Upper lobe of left lung (tissue), 6 donors: Measurements from ENCODE around the gene EXOC4. TPM values are rescaled to one million over a fixed set of nuclear protein-coding genes. Genes with fewer than 3 reads are reported as not detected.

Experiments used
- ATAC-seq, 2 donors: fragments of 200-7000 bp; cut with Tn5 transposase; one replicate each; pipeline ENCODE4 v1.9.1; 2022; ENCODE audit warnings: mild to moderate bottlenecking in 2 of 2, moderate library complexity in 2 of 2; ENCODE audit not compliant: low FRiP score in 2 of 2
- DNase-seq, 2 donors: peaks; one replicate each; pipeline ENCODE4 v3.0.0-alpha.2; 2019 to 2020
- H3K27ac ChIP-seq, 4 donors: fragments of 200-600 bp; sonication (generic); one replicate each; pipeline ENCODE4 v1.5.1; 2016 to 2019
- H3K27me3 ChIP-seq, 4 donors: fragments of 200-600 bp; sonication (generic); one replicate each; pipeline ENCODE4 v1.5.1; 2017 to 2019
- H3K36me3 ChIP-seq, 4 donors: fragments of 200-600 bp; sonication (generic); one replicate each; pipeline ENCODE4 v1.5.1; 2016 to 2019
- H3K4me1 ChIP-seq, 4 donors: fragments of 200-600 bp; sonication (generic); one replicate each; pipeline ENCODE4 v1.5.1; 2018 to 2019
- H3K4me3 ChIP-seq, 4 donors: fragments of 200-600 bp; sonication (generic); one replicate each; pipeline ENCODE4 v1.5.1; 2017 to 2019; ENCODE audit warnings: mild to moderate bottlenecking in 2 of 4, moderate library complexity in 1 of 4
- H3K9me3 ChIP-seq, 4 donors: fragments of 200-600 bp; sonication (generic); one replicate each; pipeline ENCODE4 v1.5.1; 2018 to 2019
- CTCF ChIP-seq, 6 experiments: fragments of 450-650 bp in 4 of 6; fragments of 200-600 bp in 2 of 6; sonication (generic) in 2 of 6; IDR thresholded peaks; one replicate each; pipeline ENCODE4 v1.5.1; 2016 to 2019; ENCODE audit warnings: antibody characterized with exemption in 6 of 6
- EP300 ChIP-seq, 4 donors: sonication (generic); formaldehyde crosslinking; IDR thresholded peaks; one replicate each; pipeline ENCODE4 v1.5.1; 2017; ENCODE audit warnings: antibody characterized with exemption in 4 of 4, control low read depth in 2 of 4
- POLR2A ChIP-seq, 4 donors: fragments of 450-650 bp; IDR thresholded peaks; one replicate each; pipeline ENCODE4 v1.5.1; 2016 to 2017; ENCODE audit warnings: antibody characterized with exemption in 4 of 4, mild to moderate bottlenecking in 2 of 4
- POLR2AphosphoS5 ChIP-seq, 2 donors: sonication (generic); formaldehyde crosslinking; IDR thresholded peaks; one replicate each; pipeline ENCODE4 v1.5.1; 2017; ENCODE audit warnings: antibody characterized with exemption in 2 of 2
- WGBS, 2 donors: methylation state at CpG; one replicate each; pipeline ENCODE4 v1.1.5; 2017 to 2018; 5-methylcytosine and 5-hydroxymethylcytosine counted together
- total RNA-seq, 6 donors: library from RNA; depleted of rRNA in 4 of 6; stranded (reverse); fragments of >200 nt in 4 of 6; gene quantifications; one replicate each; pipeline versions ENCODE4 v1.1.0 to v1.2.1, GENCODE V29; 2016 to 2021
- donor health status: DM: no; HTN: no; CAD: no; lungs with moderate emphysema.
- donor health status: DM: no; HTN: yes; CAD: no; lungs with severe emphysema.

The EXOC4 gene
- total RNA-seq, 6 donors from 2014 or later: 56.3 to 325 (median 99.4) TPM

- H3K36me3 ChIP-seq: no peaks in the 10 kb centered on the region
- ATAC-seq: no peak
- 92 to 99% methylated on average over 5 of the region's 5 CpGs for WGBS, 2 donors
Observed at GRCh38 chr7:133511708-133512107, 258.8 kb downstream of the EXOC4 start.

GRCh38 chr7:133512560-133512959 lies 259.7 kb downstream of the EXOC4 start:
- ATAC-seq (peak in 1 of 2 donors; percentile 87), DNase-seq (peak in 1 of 2 donors; percentile 9)
- TF ChIP-seq POLR2AphosphoS5 (IDR thresholded peaks at IDR 0.05) (no peak), CTCF (IDR thresholded peaks at IDR 0.05) (no peak), POLR2A (IDR thresholded peaks at IDR 0.05) (no peak), EP300 (IDR thresholded peaks at IDR 0.05) (no peak)
- H3K9me3 ChIP-seq: no peaks in the 10 kb centered on the region
- H3K4me3 ChIP-seq: no peak overlapping the region
- WGBS, 2 donors: 98% methylated on average over 11 of the region's 11 CpGs
- H3K4me1 ChIP-seq: no peaks in the 10 kb centered on the region
- H3K27ac ChIP-seq: no peak overlapping the region
- no peaks in the 10 kb centered on the region for H3K36me3 ChIP-seq
- H3K27me3 ChIP-seq: no peaks in the 10 kb centered on the region

More at GRCh38 chr7:133511708-133512107, 258.8 kb downstream of the EXOC4 start:
- H3K4me3 ChIP-seq: no peak overlapping the region
- no peaks in the 10 kb centered on the region for H3K27me3 ChIP-seq
- no peaks in the 10 kb centered on the region for H3K4me1 ChIP-seq
- no peak overlapping the region for H3K27ac ChIP-seq
- DNase-seq: no peak
- TF ChIP-seq POLR2A (IDR thresholded peaks at IDR 0.05) (no peak), EP300 (IDR thresholded peaks at IDR 0.05) (no peak), CTCF (IDR thresholded peaks at IDR 0.05) (no peak), POLR2AphosphoS5 (IDR thresholded peaks at IDR 0.05) (no peak)
- no peaks in the 10 kb centered on the region for H3K9me3 ChIP-seq

- no peaks in the 10 kb centered on the region for H3K4me1 ChIP-seq
- 96 to 97% methylated on average over 2 of the region's 2 CpGs for WGBS, 2 donors
- H3K36me3 ChIP-seq: no peaks in the 10 kb centered on the region
- TF ChIP-seq POLR2AphosphoS5 (IDR thresholded peaks at IDR 0.05) (no peak), EP300 (IDR thresholded peaks at IDR 0.05) (no peak), POLR2A (IDR thresholded peaks at IDR 0.05) (no peak), CTCF (IDR thresholded peaks at IDR 0.05) (no peak)
- ATAC-seq (peak in 1 of 2 donors; percentile 55), DNase-seq (no peak)
- H3K27me3 ChIP-seq: no peaks in the 10 kb centered on the region
- H3K27ac ChIP-seq: no peak overlapping the region
- H3K4me3 ChIP-seq: no peak overlapping the region
- H3K9me3 ChIP-seq: no peaks in the 10 kb centered on the region
Observed at GRCh38 chr7:133513608-133514007, 260.7 kb downstream of the EXOC4 start.

GRCh38 chr7:133514551-133514950 lies 261.7 kb downstream of the EXOC4 start:
- Histone ChIP-seq H3K27ac (no peak overlapping the region), H3K9me3 (no peaks in the 10 kb centered on the region), H3K4me1 (no peaks in the 10 kb centered on the region), H3K36me3 (no peaks in the 10 kb centered on the region), H3K27me3 (no peaks in the 10 kb centered on the region), H3K4me3 (no peak overlapping the region)
- DNase-seq (no peak), ATAC-seq (no peak)
- TF ChIP-seq POLR2A (IDR thresholded peaks at IDR 0.05): no peak
- no peak for TF ChIP-seq CTCF (IDR thresholded peaks at IDR 0.05)
- no peak for TF ChIP-seq POLR2AphosphoS5 (IDR thresholded peaks at IDR 0.05)
- TF ChIP-seq EP300 (IDR thresholded peaks at IDR 0.05): no peak

GRCh38 chr7:133517766-133518165 lies 264.9 kb downstream of the EXOC4 start:
- Histone ChIP-seq H3K27ac (no peak overlapping the region), H3K4me3 (no peak overlapping the region), H3K9me3 (no peaks in the 10 kb centered on the region), H3K36me3 (no peaks in the 10 kb centered on the region), H3K4me1 (no peaks in the 10 kb centered on the region), H3K27me3 (no peaks in the 10 kb centered on the region)
- WGBS, 2 donors: 90 to 99% methylated on average over 4 of the region's 4 CpGs
- TF ChIP-seq POLR2AphosphoS5 (IDR thresholded peaks at IDR 0.05) (no peak), EP300 (IDR thresholded peaks at IDR 0.05) (no peak), CTCF (IDR thresholded peaks at IDR 0.05) (no peak), POLR2A (IDR thresholded peaks at IDR 0.05) (no peak)
- no peak for ATAC-seq
- DNase-seq: no peak
